HG03439 (cell line): ENCODE data around the gene SIRPB1.
"Not testable (repeated sequence)": the region's sequence is repeated elsewhere in the genome, so short reads cannot be mapped to it uniquely, and the experiment has no call there.

Experiments used
- ATAC-seq: cut with Tn5 transposase; IDR thresholded peaks from one replicate; pipeline ENCODE4 v1.9.1; 2021; ENCODE audit warnings: mild to moderate bottlenecking, moderate library complexity; ENCODE audit not compliant: unreplicated experiment

Gene SIRPB1

DNA sequence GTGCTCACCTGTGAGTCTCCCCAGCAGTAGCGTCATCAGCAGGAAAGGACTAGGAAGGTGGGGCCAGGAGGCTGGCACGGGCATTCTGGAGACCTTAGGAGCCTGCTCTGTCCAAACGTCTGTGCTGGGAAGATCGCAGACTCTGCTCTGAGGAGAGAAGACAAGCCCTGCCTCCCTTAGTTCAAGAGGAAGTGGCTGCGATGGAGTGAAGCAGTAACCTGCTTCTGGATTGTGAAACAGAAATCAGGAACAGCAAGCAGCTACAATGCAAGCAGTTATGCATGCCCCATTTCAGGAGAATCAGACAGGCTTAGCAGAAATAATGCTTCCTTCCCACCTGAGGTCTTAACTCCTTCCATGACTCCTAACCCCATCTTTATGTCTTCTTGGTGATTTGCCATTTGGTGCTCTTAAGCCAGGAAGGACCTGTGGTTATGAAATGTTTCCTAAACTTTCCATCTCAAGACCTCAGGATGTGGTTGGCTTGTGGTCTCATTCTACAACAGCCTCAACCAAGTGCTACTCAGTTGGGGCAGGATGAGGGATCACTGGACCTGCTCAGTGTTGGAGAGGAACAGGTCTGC, at the start of gene SIRPB1:
TSS of gene SIRPB1 (minus strand) at position 149 of the 584 bp plus-strand sequence. CDS start at position 84, 65 bp downstream.
- no peak for ATAC-seq

DNA sequence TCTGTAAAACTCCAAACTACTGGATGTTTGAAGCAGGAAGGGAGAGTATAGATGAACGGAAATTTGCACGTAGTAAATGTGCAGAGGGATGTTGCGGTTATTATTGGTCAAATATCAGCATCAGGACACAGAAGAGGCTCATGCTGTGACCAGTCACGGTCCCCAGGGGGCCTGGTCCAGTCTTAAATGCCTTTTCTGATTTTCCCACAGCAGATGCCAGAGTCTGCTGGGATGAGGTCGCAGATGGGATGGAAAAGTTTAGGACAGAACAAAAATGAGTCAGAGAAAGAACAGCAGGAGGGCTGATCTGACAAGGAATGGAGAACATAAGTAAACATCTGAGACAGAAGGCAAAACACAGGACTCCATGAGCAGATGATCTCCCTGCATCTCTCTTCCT, 49.5 kb upstream of the SIRPB1 start:
- no peak for ATAC-seq

- ATAC-seq, result no peak
Observed at GRCh38 chr20:1667502-1668085, 47.8 kb upstream of the SIRPB1 start.

DNA sequence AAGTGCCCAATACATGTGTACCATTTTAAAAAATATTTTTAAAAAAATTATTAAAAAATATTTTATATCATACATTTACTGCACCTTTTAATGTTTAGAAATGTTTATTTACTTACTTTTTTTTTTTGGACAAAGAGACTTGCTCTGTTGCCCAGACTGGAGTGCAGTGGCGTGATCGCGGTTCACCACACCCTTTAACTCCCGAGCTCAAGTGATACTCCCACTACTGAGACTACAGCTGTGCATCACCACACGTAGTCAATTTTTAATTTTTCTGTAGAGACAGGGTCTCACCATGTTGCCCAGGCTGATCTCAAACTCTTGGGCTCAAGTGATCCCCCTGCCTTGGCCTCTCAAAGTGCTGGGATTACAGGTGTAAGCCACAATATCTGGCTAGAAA, 47.0 kb upstream of the SIRPB1 start:
- no peak for ATAC-seq

GRCh38 chr20:1665345-1665744, 45.5 kb upstream of the SIRPB1 start:
- ATAC-seq, result no peak

DNA sequence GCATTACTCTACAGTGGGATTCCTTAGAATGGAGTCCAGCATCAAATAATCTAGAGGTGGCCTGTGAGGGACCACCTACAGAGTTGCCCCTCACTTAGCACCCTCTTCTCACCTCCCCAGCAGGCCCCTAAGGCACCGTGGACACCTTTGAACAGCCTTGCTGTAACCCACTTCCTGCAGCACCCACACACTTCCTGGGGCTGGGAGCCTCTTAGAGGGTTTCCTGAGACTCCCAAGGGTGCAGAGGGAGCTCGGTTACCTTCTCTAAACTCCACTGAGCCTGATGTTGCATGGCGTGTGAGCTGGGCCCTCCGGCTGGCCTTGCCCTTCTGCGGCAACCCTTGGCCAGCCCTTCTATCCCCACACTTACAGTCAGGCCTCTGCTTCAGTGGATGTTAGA, 45.1 kb upstream of the SIRPB1 start:
- ATAC-seq, result no peak

DNA sequence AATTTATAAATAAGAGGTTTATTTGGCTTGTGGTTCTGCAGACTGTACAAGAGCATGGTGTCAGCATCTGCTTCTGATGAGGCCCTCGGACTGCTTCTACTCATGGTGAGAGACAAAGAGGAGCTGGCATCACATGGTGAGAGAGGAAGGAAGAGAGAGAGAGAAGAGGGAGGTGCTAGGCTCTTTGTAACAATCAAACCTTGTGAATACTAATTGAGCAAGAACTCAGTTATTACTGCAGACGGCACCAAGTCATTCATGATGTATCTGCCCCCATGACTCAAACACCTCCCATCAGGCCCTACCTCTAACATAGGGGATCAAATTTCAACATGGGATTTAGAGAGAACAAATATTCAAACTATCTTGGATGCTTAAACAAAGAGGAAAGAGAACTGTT, 44.1 kb upstream of the SIRPB1 start:
- ATAC-seq, result no peak

DNA sequence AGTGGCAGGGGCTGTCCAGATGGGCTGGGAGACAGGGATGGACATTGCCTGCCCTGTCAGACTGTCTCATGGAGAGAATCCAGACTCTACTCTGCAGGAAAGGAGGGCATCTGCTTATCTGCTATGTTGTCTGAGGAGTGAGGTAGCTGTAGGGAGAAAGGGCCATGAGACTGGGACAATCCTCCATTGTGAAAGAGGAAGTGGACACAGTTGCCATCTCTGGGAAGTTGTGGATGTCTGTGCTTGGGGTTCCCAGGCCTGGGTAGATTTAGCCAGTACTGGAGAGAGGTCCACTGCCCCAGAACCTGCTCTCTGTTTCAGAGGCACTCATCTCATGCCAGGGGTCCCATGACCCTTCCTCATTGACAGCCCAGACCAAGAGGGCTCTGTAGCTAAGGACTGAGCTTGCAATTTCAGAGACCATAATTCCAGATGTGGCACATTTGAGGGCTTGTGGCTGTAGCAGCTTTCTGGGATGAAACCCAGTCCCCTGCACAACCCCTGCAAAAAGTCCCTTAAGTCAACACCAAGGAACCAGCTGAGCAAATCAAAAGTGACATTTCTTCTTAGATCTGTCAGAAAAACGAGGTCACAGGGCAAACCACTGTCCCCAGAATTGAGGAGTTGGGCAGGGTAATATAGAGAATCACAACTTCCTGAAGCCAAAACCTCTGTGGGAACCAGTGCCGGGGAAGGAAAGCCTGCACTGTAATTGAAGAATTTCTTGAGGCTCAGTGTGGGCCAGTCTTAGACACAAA, 41.9 kb upstream of the SIRPB1 start:
- ATAC-seq, result no peak

- ATAC-seq, result no peak
Observed at GRCh38 chr20:1660246-1660645, 40.4 kb upstream of the SIRPB1 start.

DNA sequence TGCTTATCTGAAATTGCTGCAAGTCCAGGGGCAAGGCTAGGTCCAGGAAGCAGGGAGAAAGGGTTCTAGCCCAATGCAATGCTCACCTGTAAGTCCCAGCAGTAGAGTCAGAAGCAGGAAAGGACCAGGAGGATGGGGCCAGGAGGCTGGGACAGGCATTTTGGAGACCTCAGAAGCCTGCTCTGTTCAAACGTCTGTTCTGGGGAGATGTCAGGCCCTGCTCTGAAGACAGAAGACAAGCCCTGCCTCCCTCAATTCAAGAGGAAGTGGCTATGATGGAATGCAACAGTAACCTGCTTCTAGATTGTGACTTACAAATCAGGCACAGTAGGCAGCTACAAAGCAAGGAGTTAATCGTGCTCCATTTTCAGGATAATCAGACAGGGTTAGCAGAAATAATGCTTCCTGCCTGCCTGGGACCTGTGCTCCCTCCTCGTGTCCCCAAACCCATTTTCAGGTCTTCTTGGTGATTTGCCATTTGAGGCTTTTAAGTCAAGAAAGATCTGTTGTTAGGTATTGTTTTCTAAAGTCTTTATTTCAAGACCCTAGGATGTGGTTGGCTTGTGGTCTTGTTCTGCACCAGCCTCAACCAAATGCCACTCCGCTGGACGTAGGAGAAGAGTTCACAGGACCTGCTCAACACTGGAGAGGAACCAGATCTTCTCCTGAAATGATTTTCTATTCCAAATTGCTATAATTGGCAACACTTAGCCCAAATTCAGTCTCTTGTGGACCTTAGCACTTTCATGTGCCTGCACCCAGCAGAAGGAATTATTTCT, 37.9 kb upstream of the SIRPB1 start, which contains the start of gene SIRPG:
TSS of gene SIRPG (minus strand) at position 224 of the 779 bp plus-strand sequence. CDS start at position 159, 65 bp downstream.
- ATAC-seq, result no peak

- no peak for ATAC-seq
Observed at GRCh38 chr20:1656844-1657243, 37.0 kb upstream of the SIRPB1 start.

DNA sequence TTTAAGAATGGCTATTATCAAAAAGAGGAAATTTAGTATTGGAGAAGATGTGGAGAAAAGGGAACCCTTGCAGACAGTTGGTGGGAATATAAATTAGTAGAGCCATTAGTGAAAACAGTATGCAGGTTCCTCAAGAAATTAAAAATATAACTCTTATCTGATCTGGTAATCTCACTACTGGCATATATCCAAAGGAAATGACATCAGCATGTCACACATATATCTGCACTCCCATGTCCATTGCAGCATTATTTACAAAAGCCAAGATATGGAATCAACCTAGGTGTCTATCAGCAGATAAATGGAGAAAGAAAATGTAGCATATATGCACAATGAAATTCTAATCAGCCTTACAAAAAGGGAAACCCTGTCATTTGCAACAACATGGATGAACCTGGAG, 35.2 kb upstream of the SIRPB1 start:
- ATAC-seq, result no peak

DNA sequence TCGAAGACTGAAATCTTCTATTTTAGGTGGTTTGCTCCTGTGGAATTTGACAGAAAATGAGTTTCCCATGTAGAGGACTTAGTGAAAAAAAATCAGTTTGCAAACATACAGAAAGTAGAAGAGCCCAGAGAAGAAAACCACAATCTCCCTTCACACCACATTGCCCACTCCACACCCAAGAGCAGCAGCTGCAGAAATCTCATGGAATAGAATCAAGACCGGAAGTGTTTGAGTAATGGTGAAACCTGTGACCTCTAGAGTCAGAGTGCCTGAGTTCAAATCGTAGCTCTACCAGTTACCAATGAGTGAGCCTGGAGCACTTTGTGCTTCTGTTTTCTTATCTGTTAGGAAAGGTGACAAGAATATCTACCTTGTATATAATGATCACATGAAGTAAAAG, 33.2 kb upstream of the SIRPB1 start:
- ATAC-seq, result no peak

DNA sequence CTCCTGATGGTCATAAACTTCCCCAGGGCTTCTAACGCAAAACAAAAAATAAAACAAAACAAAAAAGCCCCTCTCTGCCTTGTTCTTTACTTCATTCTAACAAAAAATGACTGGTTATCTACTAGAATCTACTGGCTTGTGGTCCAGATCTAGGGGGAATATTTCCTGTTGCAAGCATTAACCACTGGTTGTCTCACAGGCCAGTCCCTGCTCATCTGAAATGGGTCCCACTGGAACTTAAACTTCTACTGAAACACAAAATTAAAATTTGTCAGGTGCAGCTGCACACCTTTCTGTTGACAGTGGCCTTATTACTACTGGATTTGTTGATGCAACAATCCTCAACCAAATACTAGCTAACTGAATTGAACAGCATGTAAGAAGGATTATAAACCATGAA, 32.3 kb upstream of the SIRPB1 start:
- no peak for ATAC-seq

GRCh38 chr20:1651268-1652058, 31.7 kb upstream of the SIRPB1 start:
- ATAC-seq, result no peak

DNA sequence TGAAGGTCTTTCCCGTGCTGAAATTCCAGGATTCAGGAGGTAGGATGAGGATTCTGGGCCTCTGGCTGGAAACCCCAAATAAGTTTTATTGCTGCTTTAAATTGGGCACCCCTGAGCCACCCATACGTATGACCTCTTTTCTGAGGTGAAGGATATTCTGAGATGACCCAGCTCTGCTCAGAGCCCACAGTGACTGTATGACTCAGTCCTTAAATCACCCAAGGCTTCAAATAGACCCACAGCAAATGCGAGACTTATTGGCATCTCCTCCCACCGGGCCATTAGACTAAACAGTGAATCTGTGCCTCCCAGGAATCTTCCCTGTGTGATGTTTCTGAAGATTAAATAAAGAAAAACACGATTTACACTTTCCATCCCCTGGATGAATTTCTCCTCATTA, 28.3 kb upstream of the SIRPB1 start:
- ATAC-seq, result no peak

DNA sequence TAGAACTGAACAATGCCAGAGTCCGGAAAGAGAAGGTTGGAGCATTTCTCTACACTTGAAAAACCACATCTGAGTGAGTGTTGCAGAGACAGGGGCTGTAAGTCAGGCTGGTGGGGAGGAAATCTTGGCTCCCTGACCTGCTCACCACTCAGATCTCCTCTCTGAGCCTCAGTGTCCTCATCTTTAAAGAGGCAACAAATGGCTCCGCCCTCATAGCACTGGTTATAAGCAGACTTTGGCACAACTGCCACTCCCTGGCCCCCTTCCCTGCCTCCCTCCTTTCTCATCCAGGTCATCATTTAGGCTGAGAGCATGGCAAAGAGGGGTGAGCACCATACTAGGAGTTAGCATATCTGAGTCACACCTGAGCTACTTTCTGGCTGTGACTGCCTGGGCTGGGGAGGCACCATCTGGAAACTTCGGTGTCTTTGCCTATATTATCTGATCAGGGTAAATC, 27.2 kb upstream of the SIRPB1 start:
- no peak for ATAC-seq

- ATAC-seq, result no peak
Observed at GRCh38 chr20:1644101-1644962, 24.5 kb upstream of the SIRPB1 start.

- ATAC-seq, result not testable (repeated sequence)
Observed at GRCh38 chr20:1638643-1639042, 18.8 kb upstream of the SIRPB1 start.

- ATAC-seq, result no peak
Observed at GRCh38 chr20:1637755-1638154, 17.9 kb upstream of the SIRPB1 start.
